K562 (cell line): Measurements from ENCODE around the gene MPRIP.

Experiments
- BMI1 ChIP-seq: fragments of 150-350 bp; IDR thresholded peaks from 2 replicates; pipeline ENCODE4 v1.6.1; 2014; ENCODE audit warnings: low read length
- EZH2 ChIP-seq: IDR thresholded peaks from 2 replicates; pipeline ENCODE4 v1.6.1; 2012; ENCODE audit warnings: low read depth, mild to moderate bottlenecking, inconsistent platforms, low read length, borderline replicate concordance
- GABPB2 ChIP-seq: fragments of 250-450 bp; sonication (Bioruptor Pico); conservative IDR thresholded peaks from 2 replicates; pipeline ENCODE4 v1.5.1; 2021; ENCODE audit warnings: mild to moderate bottlenecking
- HDGF ChIP-seq: fragments of 450-650 bp; IDR thresholded peaks from 2 replicates; pipeline ENCODE4 v1.6.1; 2016
- MYNN ChIP-seq, 2 experiments: sonication (generic); formaldehyde crosslinking in 1 of 2; IDR thresholded peaks; 2 replicates each; pipeline versions ENCODE4 v1.5.0 to v1.6.1; 2016 to 2020; ENCODE audit warnings: antibody characterized with exemption in 1 of 2, missing genetic modification reagents in 1 of 2
- RAD21 ChIP-seq, 2 experiments: fragments of 250-450 bp in 1 of 2; fragments of 450-650 bp in 1 of 2; sonication (Bioruptor Pico) in 1 of 2; formaldehyde crosslinking in 1 of 2; IDR thresholded peaks in 1 of 2; conservative IDR thresholded peaks in 1 of 2; 2 replicates each; pipeline versions ENCODE4 v1.4.0 to v1.8.0; 2020 to 2022; ENCODE audit warnings: mild to moderate bottlenecking in 2 of 2, moderate library complexity in 1 of 2
- RAD51 ChIP-seq: fragments of 450-650 bp; IDR thresholded peaks from 2 replicates; pipeline ENCODE4 v1.7.1; 2016; ENCODE audit warnings: low read depth, mild to moderate bottlenecking, borderline replicate concordance
- SRF ChIP-seq, 2 experiments: fragments of 250-450, 450-650 bp in 1 of 2; sonication (Bioruptor Pico) in 1 of 2; sonication (generic) in 1 of 2; formaldehyde crosslinking; IDR thresholded peaks; 2 replicates each; pipeline versions ENCODE4 v1.5.0 to v1.5.1; 2020 to 2022; ENCODE audit warnings: mild to moderate bottlenecking in 1 of 2, missing genetic modification reagents in 1 of 2
- USF2 ChIP-seq: sonication (generic); formaldehyde crosslinking; IDR thresholded peaks from 2 replicates; pipeline ENCODE4 v1.5.0; 2020; ENCODE audit warnings: missing genetic modification reagents
- ZNF274 ChIP-seq: IDR thresholded peaks from 2 replicates; pipeline ENCODE4 v1.6.1; 2011; ENCODE audit warnings: low read depth, mild to moderate bottlenecking, low read length, moderate library complexity, borderline replicate concordance
- ZNF780A ChIP-seq: fragments of 250-450 bp; sonication (Bioruptor Pico); IDR thresholded peaks from 2 replicates; pipeline ENCODE4 v1.5.0; 2021; ENCODE audit warnings: mild to moderate bottlenecking
- TF ChIP-seq, protein P1 (sequence below), 3 experiments: IDR thresholded peaks in 2 of 3; conservative IDR thresholded peaks in 1 of 3; 2 replicates each; pipeline ENCODE4 v1.5.1; 2011 to 2012; ENCODE audit warnings: low read length in 3 of 3, mild to moderate bottlenecking in 3 of 3, control low read depth in 2 of 3, improper control_type of control experiment in 1 of 3, inconsistent platforms in 1 of 3, low read depth in 1 of 3, mixed read lengths in 1 of 3, moderate library complexity in 1 of 3; ENCODE audit not compliant: insufficient read depth in 2 of 3
- TF ChIP-seq, protein P2 (sequence below): fragments of 250-450 bp; sonication (Bioruptor Pico); IDR thresholded peaks from 2 replicates; pipeline ENCODE4 v1.8.0; 2022; ENCODE audit warnings: moderate library complexity, mild to moderate bottlenecking, inconsistent platforms

- TF ChIP-seq RAD21 (CRISPR knock-in tag; conservative IDR thresholded peaks at IDR 0.05 in 1 of 2, IDR thresholded peaks at IDR 0.05 in 1 of 2), result no peak
- no peak for TF ChIP-seq ZNF780A (CRISPR knock-in tag)
- TF ChIP-seq, protein P1, sequence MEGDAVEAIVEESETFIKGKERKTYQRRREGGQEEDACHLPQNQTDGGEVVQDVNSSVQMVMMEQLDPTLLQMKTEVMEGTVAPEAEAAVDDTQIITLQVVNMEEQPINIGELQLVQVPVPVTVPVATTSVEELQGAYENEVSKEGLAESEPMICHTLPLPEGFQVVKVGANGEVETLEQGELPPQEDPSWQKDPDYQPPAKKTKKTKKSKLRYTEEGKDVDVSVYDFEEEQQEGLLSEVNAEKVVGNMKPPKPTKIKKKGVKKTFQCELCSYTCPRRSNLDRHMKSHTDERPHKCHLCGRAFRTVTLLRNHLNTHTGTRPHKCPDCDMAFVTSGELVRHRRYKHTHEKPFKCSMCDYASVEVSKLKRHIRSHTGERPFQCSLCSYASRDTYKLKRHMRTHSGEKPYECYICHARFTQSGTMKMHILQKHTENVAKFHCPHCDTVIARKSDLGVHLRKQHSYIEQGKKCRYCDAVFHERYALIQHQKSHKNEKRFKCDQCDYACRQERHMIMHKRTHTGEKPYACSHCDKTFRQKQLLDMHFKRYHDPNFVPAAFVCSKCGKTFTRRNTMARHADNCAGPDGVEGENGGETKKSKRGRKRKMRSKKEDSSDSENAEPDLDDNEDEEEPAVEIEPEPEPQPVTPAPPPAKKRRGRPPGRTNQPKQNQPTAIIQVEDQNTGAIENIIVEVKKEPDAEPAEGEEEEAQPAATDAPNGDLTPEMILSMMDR (IDR thresholded peaks at IDR 0.05 in 2 of 3, conservative IDR thresholded peaks at IDR 0.05 in 1 of 3; ENCODE audit: insufficient read depth in 2 of 3, low read depth in 1 of 3, low read length in 3 of 3), result no peak
- TF ChIP-seq USF2, result no peak
- TF ChIP-seq MYNN (IDR thresholded peaks at IDR 0.05), result no peak
- no peak for TF ChIP-seq MYNN (CRISPR knock-in tag; IDR thresholded peaks at IDR 0.05)
- no peak for TF ChIP-seq ZNF274
- no peak for TF ChIP-seq GABPB2 (CRISPR knock-in tag)
- TF ChIP-seq BMI1, result no peak
- TF ChIP-seq, protein P2, sequence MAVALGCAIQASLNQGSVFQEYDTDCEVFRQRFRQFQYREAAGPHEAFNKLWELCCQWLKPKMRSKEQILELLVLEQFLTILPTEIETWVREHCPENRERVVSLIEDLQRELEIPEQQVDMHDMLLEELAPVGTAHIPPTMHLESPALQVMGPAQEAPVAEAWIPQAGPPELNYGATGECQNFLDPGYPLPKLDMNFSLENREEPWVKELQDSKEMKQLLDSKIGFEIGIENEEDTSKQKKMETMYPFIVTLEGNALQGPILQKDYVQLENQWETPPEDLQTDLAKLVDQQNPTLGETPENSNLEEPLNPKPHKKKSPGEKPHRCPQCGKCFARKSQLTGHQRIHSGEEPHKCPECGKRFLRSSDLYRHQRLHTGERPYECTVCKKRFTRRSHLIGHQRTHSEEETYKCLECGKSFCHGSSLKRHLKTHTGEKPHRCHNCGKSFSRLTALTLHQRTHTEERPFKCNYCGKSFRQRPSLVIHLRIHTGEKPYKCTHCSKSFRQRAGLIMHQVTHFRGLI (CRISPR knock-in tag), result no peak
- TF ChIP-seq RAD51, result no peak
- no peak for TF ChIP-seq HDGF
- no peak for TF ChIP-seq SRF (CRISPR knock-in tag; IDR thresholded peaks at IDR 0.05)
- no peak for TF ChIP-seq EZH2
Measured at GRCh38 chr17:17206913-17207335, 164.7 kb downstream of the MPRIP start.
